Measurements from ENCODE around the gene LEKR1.

LEKR1 gene

DNA sequence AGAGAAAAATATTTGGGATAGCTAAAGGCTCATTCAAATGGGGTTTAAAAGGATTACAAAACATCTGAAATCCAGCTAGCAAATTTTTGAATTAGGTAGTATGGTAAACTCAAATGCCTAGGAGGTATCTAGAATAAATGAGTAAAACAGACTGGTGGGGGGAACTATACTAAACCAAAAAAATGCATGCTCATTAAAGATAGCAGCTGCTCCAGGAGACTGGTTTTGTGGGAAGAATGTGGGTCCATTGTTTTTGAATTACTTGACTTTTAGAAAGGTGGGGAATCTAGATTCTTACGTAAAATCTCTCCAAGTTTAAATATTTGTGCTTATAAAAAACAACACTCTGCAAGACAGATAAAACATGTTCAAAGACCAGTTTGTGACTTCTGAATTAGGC, 73.8 kb downstream of the LEKR1 start:
- Histone ChIP-seq H3K4me3 (ENCODE audit: low read length) (no peak overlapping the region), H3K4me1 (ENCODE audit: low read length) (no peaks in the 10 kb centered on the region), H3K79me2 (ENCODE audit: low read length) (no peaks in the 10 kb centered on the region), H3K9me2 (replicated peaks; ENCODE audit: insufficient read depth, low read length) (no peaks in the 10 kb centered on the region), H3K36me3 (replicated peaks; ENCODE audit: insufficient read depth, low read length) (no peaks in the 10 kb centered on the region), H3K9ac (ENCODE audit: low read length) (no peak overlapping the region), H3K9me3 (replicated peaks; ENCODE audit: insufficient read depth, low read length) (no peaks in the 10 kb centered on the region), H3F3A (ENCODE audit: insufficient read depth, low read length) (no peaks in the 10 kb centered on the region), H3K27ac (ENCODE audit: low read length) (no peak overlapping the region), H3K4me2 (ENCODE audit: low read depth, low read length) (no peak overlapping the region), H3K27me3 (replicated peaks; ENCODE audit: insufficient read depth, low read length) (no peaks in the 10 kb centered on the region), H2AFZ (ENCODE audit: low read length) (no peak overlapping the region), H4K20me1 (ENCODE audit: insufficient read depth, low read length) (no peaks in the 10 kb centered on the region)
- DNase-seq: no peak
- no peak for TF ChIP-seq EZH2phosphoT487 (IDR thresholded peaks at IDR 0.05; ENCODE audit: low read length)
- no peak for TF ChIP-seq EZH2 (optimal IDR thresholded peaks at IDR 0.05; ENCODE audit: low read depth, low read length)
- no peak for TF ChIP-seq CTCF (IDR thresholded peaks at IDR 0.05; ENCODE audit: low read length)

DNA sequence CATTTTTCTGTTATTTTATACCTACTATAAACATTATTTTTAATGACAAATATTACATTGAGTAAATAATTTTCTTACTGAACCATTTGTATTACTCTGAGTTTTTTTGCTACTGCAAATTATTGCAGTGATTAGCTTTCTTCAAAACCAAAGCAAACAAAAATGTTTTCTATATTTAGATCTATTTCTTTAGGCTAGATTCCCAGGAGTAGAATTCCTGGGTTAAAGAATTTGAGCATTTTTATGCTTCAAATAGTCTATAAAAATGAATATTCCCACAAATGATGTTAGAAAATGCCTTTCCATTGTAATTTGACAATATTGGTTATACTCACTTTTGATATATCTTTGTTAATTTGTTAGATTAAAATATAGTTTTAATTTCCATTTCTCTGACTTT, 76.8 kb downstream of the LEKR1 start:
- H3K9me3 ChIP-seq (replicated peaks; ENCODE audit: insufficient read depth, low read length): no peaks in the 10 kb centered on the region
- H3K4me2 ChIP-seq (ENCODE audit: low read depth, low read length): no peak overlapping the region
- no peaks in the 10 kb centered on the region for H3K79me2 ChIP-seq (ENCODE audit: low read length)
- H3K4me1 ChIP-seq (ENCODE audit: low read length): no peaks in the 10 kb centered on the region
- no peak overlapping the region for H2AFZ ChIP-seq (ENCODE audit: low read length)
- H3K4me3 ChIP-seq (ENCODE audit: low read length): no peak overlapping the region
- H3K9ac ChIP-seq (ENCODE audit: low read length): no peak overlapping the region
- no peaks in the 10 kb centered on the region for H3K36me3 ChIP-seq (replicated peaks; ENCODE audit: insufficient read depth, low read length)
- TF ChIP-seq EZH2phosphoT487 (IDR thresholded peaks at IDR 0.05; ENCODE audit: low read length) (no peak), EZH2 (optimal IDR thresholded peaks at IDR 0.05; ENCODE audit: low read depth, low read length) (no peak), CTCF (IDR thresholded peaks at IDR 0.05; ENCODE audit: low read length) (no peak)
- H3K27ac ChIP-seq (ENCODE audit: low read length): no peak overlapping the region
- H3K9me2 ChIP-seq (replicated peaks; ENCODE audit: insufficient read depth, low read length): no peaks in the 10 kb centered on the region
- H4K20me1 ChIP-seq (ENCODE audit: insufficient read depth, low read length): no peaks in the 10 kb centered on the region
- H3F3A ChIP-seq (ENCODE audit: insufficient read depth, low read length): no peaks in the 10 kb centered on the region
- no peaks in the 10 kb centered on the region for H3K27me3 ChIP-seq (replicated peaks; ENCODE audit: insufficient read depth, low read length)
- DNase-seq: no peak

DNA sequence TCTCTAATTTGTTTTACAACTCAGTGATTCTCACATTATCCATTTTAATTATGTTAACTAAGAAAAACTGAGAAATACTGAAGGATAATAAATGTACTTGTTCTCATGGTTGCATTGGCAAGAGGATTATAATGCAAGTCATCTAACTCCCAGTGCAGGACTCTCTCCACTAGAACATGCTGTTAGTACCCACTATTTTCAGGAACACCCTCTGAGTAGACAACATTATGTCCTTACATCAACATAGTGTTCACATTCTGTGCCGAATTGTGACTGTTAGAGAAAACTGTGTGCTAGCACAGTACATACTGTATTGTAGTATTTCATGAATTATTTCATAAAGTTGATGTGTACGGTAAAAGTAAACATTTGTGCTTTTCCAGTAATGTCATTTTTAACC, 80.1 kb downstream of the LEKR1 start:
- Histone ChIP-seq H3K4me1 (ENCODE audit: low read length) (no peaks in the 10 kb centered on the region), H3K79me2 (ENCODE audit: low read length) (no peaks in the 10 kb centered on the region), H3K36me3 (replicated peaks; ENCODE audit: insufficient read depth, low read length) (no peaks in the 10 kb centered on the region), H3K4me2 (ENCODE audit: low read depth, low read length) (no peak overlapping the region), H3K4me3 (ENCODE audit: low read length) (no peak overlapping the region), H3K27me3 (replicated peaks; ENCODE audit: insufficient read depth, low read length) (no peaks in the 10 kb centered on the region), H3F3A (ENCODE audit: insufficient read depth, low read length) (no peaks in the 10 kb centered on the region), H3K9me3 (replicated peaks; ENCODE audit: insufficient read depth, low read length) (no peaks in the 10 kb centered on the region), H2AFZ (ENCODE audit: low read length) (no peak overlapping the region), H3K9me2 (replicated peaks; ENCODE audit: insufficient read depth, low read length) (no peaks in the 10 kb centered on the region), H3K27ac (ENCODE audit: low read length) (no peak overlapping the region), H4K20me1 (ENCODE audit: insufficient read depth, low read length) (no peaks in the 10 kb centered on the region), H3K9ac (ENCODE audit: low read length) (no peak overlapping the region)
- TF ChIP-seq EZH2phosphoT487 (IDR thresholded peaks at IDR 0.05; ENCODE audit: low read length) (no peak), CTCF (IDR thresholded peaks at IDR 0.05; ENCODE audit: low read length) (no peak), EZH2 (optimal IDR thresholded peaks at IDR 0.05; ENCODE audit: low read depth, low read length) (no peak)
- no peak for DNase-seq
